BJ (cell line): Measurements from ENCODE around the gene WWOX. TPM values are rescaled to one million over a fixed set of nuclear protein-coding genes. Genes with fewer than 3 reads are reported as not detected.

Experiments
- CTCF ChIA-PET: fragments of 350-600 bp; formaldehyde crosslinking; extraction: SDS; loops from one replicate; lab custom pipeline; 2021; ENCODE audit warnings: antibody characterized with exemption, inconsistent platforms; lab: Yijun Ruan, JAX
- POLR2A ChIA-PET: fragments of 300-600 bp; sonication (Branson Sonifier 250); formaldehyde crosslinking; extraction: SDS; loops from one replicate; lab custom pipeline; 2021; ENCODE audit warnings: antibody characterized with exemption; lab: Charles Lee
- DNase-seq: peaks from one replicate; pipeline ENCODE4 v3.0.0-alpha.2; 2011; ENCODE audit warnings: low read depth
- H3K27me3 ChIP-seq: 2 replicates; pipeline ENCODE4 v1.6.0; 2011; ENCODE audit warnings: low read length; ENCODE audit not compliant: control insufficient read depth, insufficient read depth
- H3K36me3 ChIP-seq: 2 replicates; pipeline ENCODE4 v1.5.1; 2011; ENCODE audit warnings: low read length; ENCODE audit not compliant: control insufficient read depth, insufficient read depth
- H3K4me3 ChIP-seq: 2 replicates; pipeline ENCODE4 v1.5.1; 2011; ENCODE audit warnings: low read depth, mild to moderate bottlenecking, control low read depth, low read length
- polyA plus RNA-seq: library from polyadenylated mRNA; depleted of rRNA; stranded (reverse); fragments of >200 nt; gene quantifications from 2 replicates; pipeline ENCODE4 v1.2.3, GENCODE V29; 2011
- TF ChIP-seq, protein P1 (sequence below): IDR thresholded peaks from 2 replicates; pipeline ENCODE4 v1.5.1; 2011; ENCODE audit warnings: low read depth, mild to moderate bottlenecking, control low read depth, inconsistent platforms, low read length, moderate library complexity; ENCODE audit not compliant: insufficient read depth

The WWOX gene
- polyA plus RNA-seq, 1 experiment = 3.1 TPM

DNA sequence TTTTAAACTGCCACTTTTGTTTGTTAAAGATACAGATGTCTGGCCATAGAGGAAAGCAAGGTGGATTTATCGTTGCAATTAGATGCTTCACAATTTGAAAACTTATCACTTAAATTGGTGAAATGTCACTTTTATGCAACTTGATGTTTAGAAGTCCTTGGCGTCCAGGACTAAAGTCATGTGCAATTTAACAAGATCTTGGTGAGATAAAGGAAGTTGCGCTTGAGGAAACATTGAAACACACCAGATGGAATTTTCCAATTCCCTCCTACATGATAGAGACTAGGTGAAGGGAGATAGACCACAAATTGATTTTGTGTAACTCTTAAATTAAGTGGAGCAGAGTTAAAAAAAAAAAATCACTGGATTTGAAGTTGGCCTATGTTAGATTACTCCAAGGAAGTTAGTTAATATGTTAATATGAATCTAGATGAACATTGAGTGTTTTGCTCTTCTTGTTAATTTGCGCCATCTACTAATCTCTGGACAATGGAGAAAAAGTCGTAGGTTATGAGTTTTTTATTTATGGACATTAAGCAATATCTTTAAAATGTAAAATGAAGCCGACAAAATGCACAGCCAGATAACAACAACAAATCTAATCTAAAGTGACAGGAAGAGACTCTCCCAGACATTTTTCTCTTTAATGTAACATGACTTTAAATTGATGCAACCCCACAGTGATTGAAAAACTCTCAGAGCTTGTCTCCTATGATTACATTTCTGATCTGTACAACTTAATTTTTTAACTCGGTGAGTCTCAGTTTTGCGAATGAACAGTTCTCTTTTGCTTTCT lies 119.6 kb downstream of the WWOX start:
- Histone ChIP-seq H3K36me3 (no peaks in the 10 kb centered on the region), H3K27me3 (no peaks in the 10 kb centered on the region), H3K4me3 (no peak overlapping the region)
- ChIA-PET POLR2A (no interaction called here), CTCF (no interaction called here)
- DNase-seq = no peak
- TF ChIP-seq, protein P1, sequence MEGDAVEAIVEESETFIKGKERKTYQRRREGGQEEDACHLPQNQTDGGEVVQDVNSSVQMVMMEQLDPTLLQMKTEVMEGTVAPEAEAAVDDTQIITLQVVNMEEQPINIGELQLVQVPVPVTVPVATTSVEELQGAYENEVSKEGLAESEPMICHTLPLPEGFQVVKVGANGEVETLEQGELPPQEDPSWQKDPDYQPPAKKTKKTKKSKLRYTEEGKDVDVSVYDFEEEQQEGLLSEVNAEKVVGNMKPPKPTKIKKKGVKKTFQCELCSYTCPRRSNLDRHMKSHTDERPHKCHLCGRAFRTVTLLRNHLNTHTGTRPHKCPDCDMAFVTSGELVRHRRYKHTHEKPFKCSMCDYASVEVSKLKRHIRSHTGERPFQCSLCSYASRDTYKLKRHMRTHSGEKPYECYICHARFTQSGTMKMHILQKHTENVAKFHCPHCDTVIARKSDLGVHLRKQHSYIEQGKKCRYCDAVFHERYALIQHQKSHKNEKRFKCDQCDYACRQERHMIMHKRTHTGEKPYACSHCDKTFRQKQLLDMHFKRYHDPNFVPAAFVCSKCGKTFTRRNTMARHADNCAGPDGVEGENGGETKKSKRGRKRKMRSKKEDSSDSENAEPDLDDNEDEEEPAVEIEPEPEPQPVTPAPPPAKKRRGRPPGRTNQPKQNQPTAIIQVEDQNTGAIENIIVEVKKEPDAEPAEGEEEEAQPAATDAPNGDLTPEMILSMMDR = no peak

- no peaks in the 10 kb centered on the region for H3K36me3 ChIP-seq
- ChIA-PET POLR2A (no interaction called here), CTCF (no interaction called here)
- DNase-seq = no peak
- TF ChIP-seq, protein P1 = no peak
- no peak overlapping the region for H3K4me3 ChIP-seq
- H3K27me3 ChIP-seq = no peaks in the 10 kb centered on the region
Measured at GRCh38 chr16:78220571-78220970, 121.1 kb downstream of the WWOX start.

- ChIA-PET POLR2A (no interaction called here), CTCF (no interaction called here)
- TF ChIP-seq, protein P1 = no peak
- H3K4me3 ChIP-seq = no peak overlapping the region
- no peak for DNase-seq
- no peaks in the 10 kb centered on the region for H3K27me3 ChIP-seq
- no peaks in the 10 kb centered on the region for H3K36me3 ChIP-seq
Measured at GRCh38 chr16:78221892-78222291, 122.4 kb downstream of the WWOX start.

DNA sequence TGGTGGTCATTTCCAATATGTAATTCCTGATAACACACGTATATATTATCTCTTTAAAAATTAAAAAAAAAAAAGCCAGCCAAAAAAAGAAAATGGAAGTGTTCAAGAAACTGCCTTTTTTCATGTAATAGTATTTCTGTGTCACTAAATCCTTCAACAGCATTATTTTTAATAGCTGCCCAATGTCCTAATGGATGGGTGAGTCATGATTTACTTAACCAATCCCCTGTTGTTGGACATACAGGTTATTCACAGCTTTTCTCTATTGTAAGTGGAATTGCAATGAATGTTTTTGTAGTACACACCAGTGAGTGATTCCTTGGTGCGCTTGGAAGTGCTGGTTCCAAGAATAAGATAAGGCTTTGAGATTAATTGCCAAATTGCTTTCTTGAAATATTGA lies 124.9 kb downstream of the WWOX start:
- TF ChIP-seq, protein P1 = no peak
- ChIA-PET CTCF (no interaction called here), POLR2A (no interaction called here)
- no peak overlapping the region for H3K4me3 ChIP-seq
- no peak for DNase-seq
- H3K27me3 ChIP-seq = no peaks in the 10 kb centered on the region
- H3K36me3 ChIP-seq = no peaks in the 10 kb centered on the region

DNA sequence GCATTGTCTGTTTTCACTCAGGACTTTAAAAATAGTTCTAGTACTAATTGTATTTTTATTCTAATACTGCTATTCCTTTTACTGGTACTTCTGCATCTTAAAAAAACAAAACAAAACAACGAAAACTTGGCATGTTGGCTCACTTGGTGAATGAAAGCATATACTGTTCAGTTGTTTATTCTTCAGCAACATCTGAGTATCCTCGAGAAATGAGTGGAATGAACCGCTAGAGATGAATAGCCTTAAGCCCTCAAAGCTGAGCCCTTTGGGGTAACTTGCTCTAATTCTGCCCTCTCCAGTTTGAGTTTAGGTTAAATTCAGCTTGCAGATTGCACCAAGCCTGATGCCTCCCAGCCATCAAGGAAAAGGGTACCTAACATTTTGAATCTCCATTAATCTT lies 126.5 kb downstream of the WWOX start:
- Histone ChIP-seq H3K4me3 (no peak overlapping the region), H3K36me3 (no peaks in the 10 kb centered on the region), H3K27me3 (no peaks in the 10 kb centered on the region)
- POLR2A ChIA-PET = no interaction called here
- TF ChIP-seq, protein P1 = no peak
- no peak for DNase-seq
- CTCF ChIA-PET = interaction anchor here (0.6 kb wide), 1 partner anchor 1278 kb away, joined by 3 read pairs; no protein-coding TSS in a partner anchor
